ENCODE data around the gene TRPC3.

Gene TRPC3

GRCh38 chr4:121991968-121992367 lies 40.1 kb upstream of the TRPC3 start:
- no peak overlapping the region for H2BK120ac ChIP-seq (ENCODE audit: insufficient read depth, low read length, poor library complexity)
- H4K8ac ChIP-seq (ENCODE audit: low read depth, low read length) = no peak overlapping the region
- no peak overlapping the region for H3K14ac ChIP-seq (ENCODE audit: low read length)
- no peaks in the 10 kb centered on the region for H3K27me3 ChIP-seq (ENCODE audit: insufficient read depth, low read length)
- no peak overlapping the region for H4K91ac ChIP-seq (ENCODE audit: low read depth, low read length)
- DNase-seq = no peak
- no peak overlapping the region for H2BK5ac ChIP-seq (ENCODE audit: low read depth, low read length, poor library complexity)
- H3K4me1 ChIP-seq (ENCODE audit: control insufficient read depth in 1 of 2, insufficient read depth in 2 of 2, low read length in 2 of 2) = no peaks in the 10 kb centered on the region
- no peak overlapping the region for H3K18ac ChIP-seq (ENCODE audit: low read length)
- no peak overlapping the region for H2BK12ac ChIP-seq (ENCODE audit: low read length)
- H3K36me3 ChIP-seq (ENCODE audit: control insufficient read depth in 1 of 2, insufficient read depth in 2 of 2, low read length in 2 of 2) = no peaks in the 10 kb centered on the region
- H3K27ac ChIP-seq (ENCODE audit: low read depth, low read length) = no peak overlapping the region
- H3K79me2 ChIP-seq (ENCODE audit: control insufficient read depth, insufficient read depth, low read length, poor library complexity) = no peaks in the 10 kb centered on the region
- peak overlapping the region; percentile 75 for H3K23ac ChIP-seq (ENCODE audit: low read length)
- no peak overlapping the region for H2AFZ ChIP-seq (ENCODE audit: insufficient read depth, low read length, poor library complexity)
- no peak overlapping the region for H2AK5ac ChIP-seq (ENCODE audit: low read length)
- no peak overlapping the region for H4K12ac ChIP-seq (ENCODE audit: low read depth, low read length)
- no peaks in the 10 kb centered on the region for H3K9me3 ChIP-seq (ENCODE audit: insufficient read depth, low read depth, low read length)
- no peak overlapping the region for H3K4ac ChIP-seq (ENCODE audit: low read depth, low read length)
- H3K4me2 ChIP-seq (ENCODE audit: low read length) = no peak overlapping the region
- H3K79me1 ChIP-seq (ENCODE audit: low read length) = no peaks in the 10 kb centered on the region
- H3K9ac ChIP-seq (ENCODE audit: low read length) = no peak overlapping the region
- no peak overlapping the region for H3K4me3 ChIP-seq (ENCODE audit: low read depth, low read length)

- no peak overlapping the region for H3K14ac ChIP-seq (ENCODE audit: low read length)
- H2BK5ac ChIP-seq (ENCODE audit: low read depth, low read length, poor library complexity) = no peak overlapping the region
- no peak overlapping the region for H3K23ac ChIP-seq (ENCODE audit: low read length)
- H4K12ac ChIP-seq (ENCODE audit: low read depth, low read length) = no peak overlapping the region
- no peaks in the 10 kb centered on the region for H3K9me3 ChIP-seq (ENCODE audit: insufficient read depth, low read depth, low read length)
- no peaks in the 10 kb centered on the region for H3K27me3 ChIP-seq (ENCODE audit: insufficient read depth, low read length)
- H4K8ac ChIP-seq (ENCODE audit: low read depth, low read length) = no peak overlapping the region
- H3K18ac ChIP-seq (ENCODE audit: low read length) = no peak overlapping the region
- no peaks in the 10 kb centered on the region for H3K36me3 ChIP-seq (ENCODE audit: control insufficient read depth in 1 of 2, insufficient read depth in 2 of 2, low read length in 2 of 2)
- no peak overlapping the region for H4K91ac ChIP-seq (ENCODE audit: low read depth, low read length)
- WGBS (ENCODE audit: extremely low coverage, insufficient coverage, insufficient read length) = no CpG with 5 or more reads among the region's 6 CpGs
- H2BK12ac ChIP-seq (ENCODE audit: low read length) = no peak overlapping the region
- no peak overlapping the region for H3K27ac ChIP-seq (ENCODE audit: low read depth, low read length)
- H3K4me1 ChIP-seq (ENCODE audit: control insufficient read depth in 1 of 2, insufficient read depth in 2 of 2, low read length in 2 of 2) = no peaks in the 10 kb centered on the region
- H2AFZ ChIP-seq (ENCODE audit: insufficient read depth, low read length, poor library complexity) = no peak overlapping the region
- no peak overlapping the region for H2BK120ac ChIP-seq (ENCODE audit: insufficient read depth, low read length, poor library complexity)
- DNase-seq = no peak
- no peaks in the 10 kb centered on the region for H3K79me1 ChIP-seq (ENCODE audit: low read length)
- H3K4me2 ChIP-seq (ENCODE audit: low read length) = no peak overlapping the region
- H2AK5ac ChIP-seq (ENCODE audit: low read length) = no peak overlapping the region
- H3K9ac ChIP-seq (ENCODE audit: low read length) = no peak overlapping the region
- H3K4me3 ChIP-seq (ENCODE audit: low read depth, low read length) = no peak overlapping the region
- H3K79me2 ChIP-seq (ENCODE audit: control insufficient read depth, insufficient read depth, low read length, poor library complexity) = no peaks in the 10 kb centered on the region
- no peak overlapping the region for H3K4ac ChIP-seq (ENCODE audit: low read depth, low read length)
Measured at GRCh38 chr4:121990489-121990888, 38.6 kb upstream of the TRPC3 start.

DNA sequence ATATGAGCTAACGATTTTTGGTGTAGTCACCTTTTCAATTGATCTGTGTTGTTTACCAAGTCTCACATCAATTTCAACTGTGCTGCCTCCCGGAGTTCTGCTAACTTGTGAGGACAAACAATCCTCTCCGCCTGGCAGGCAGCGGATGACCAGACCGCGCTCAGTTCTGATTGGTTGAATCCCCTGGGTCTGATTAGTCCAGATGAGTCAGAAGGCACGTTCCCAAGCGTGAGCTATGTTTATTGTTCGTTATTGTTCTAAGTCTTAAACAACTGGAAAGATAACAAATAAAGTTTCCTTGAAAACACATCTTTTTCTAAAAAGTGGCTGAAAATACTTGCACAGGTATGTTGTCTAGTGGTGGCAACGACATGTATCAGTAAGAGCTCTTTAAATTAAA lies 37.9 kb upstream of the TRPC3 start:
- Histone ChIP-seq H3K9me3 (ENCODE audit: insufficient read depth, low read depth, low read length) (no peaks in the 10 kb centered on the region), H4K91ac (ENCODE audit: low read depth, low read length) (no peak overlapping the region), H2AK5ac (ENCODE audit: low read length) (no peak overlapping the region), H3K9ac (ENCODE audit: low read length) (peak overlapping the region; percentile 34), H2BK12ac (ENCODE audit: low read length) (no peak overlapping the region), H3K79me1 (ENCODE audit: low read length) (no peaks in the 10 kb centered on the region), H2AFZ (ENCODE audit: insufficient read depth, low read length, poor library complexity) (no peak overlapping the region), H3K4me1 (ENCODE audit: control insufficient read depth in 1 of 2, insufficient read depth in 2 of 2, low read length in 2 of 2) (no peaks in the 10 kb centered on the region), H3K18ac (ENCODE audit: low read length) (no peak overlapping the region), H4K12ac (ENCODE audit: low read depth, low read length) (no peak overlapping the region), H2BK120ac (ENCODE audit: insufficient read depth, low read length, poor library complexity) (no peak overlapping the region), H3K27ac (ENCODE audit: low read depth, low read length) (no peak overlapping the region), H3K4me2 (ENCODE audit: low read length) (no peak overlapping the region), H3K23ac (ENCODE audit: low read length) (no peak overlapping the region), H3K36me3 (ENCODE audit: control insufficient read depth in 1 of 2, insufficient read depth in 2 of 2, low read length in 2 of 2) (no peaks in the 10 kb centered on the region), H3K4me3 (ENCODE audit: low read depth, low read length) (no peak overlapping the region), H4K8ac (ENCODE audit: low read depth, low read length) (no peak overlapping the region), H2BK5ac (ENCODE audit: low read depth, low read length, poor library complexity) (no peak overlapping the region), H3K4ac (ENCODE audit: low read depth, low read length) (no peak overlapping the region), H3K79me2 (ENCODE audit: control insufficient read depth, insufficient read depth, low read length, poor library complexity) (no peaks in the 10 kb centered on the region), H3K27me3 (ENCODE audit: insufficient read depth, low read length) (no peaks in the 10 kb centered on the region), H3K14ac (ENCODE audit: low read length) (no peak overlapping the region)
- DNase-seq = peak in 1 of 2 donors; percentile 49
- WGBS (ENCODE audit: extremely low coverage, insufficient coverage, insufficient read length) = no CpG with 5 or more reads among the region's 10 CpGs

DNA sequence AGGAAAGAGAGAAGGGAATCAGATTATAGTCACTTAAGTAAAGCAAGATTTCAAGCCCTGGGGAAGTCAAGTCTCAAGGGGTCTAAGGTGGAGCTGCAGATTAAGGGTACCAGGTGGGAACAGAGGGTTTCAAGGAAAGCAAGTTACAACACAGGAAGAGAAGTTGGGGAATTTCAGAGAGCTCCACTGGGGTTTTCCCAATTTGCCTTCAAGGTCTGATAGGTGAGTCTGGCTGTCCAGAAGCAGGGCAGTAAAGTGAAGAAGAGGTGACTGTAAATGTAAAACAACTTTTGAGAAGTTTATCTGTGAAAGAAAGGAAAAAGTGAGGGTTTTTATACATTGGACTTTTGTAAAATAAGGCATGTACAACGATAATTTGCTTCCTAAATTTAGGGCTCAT lies 37.1 kb upstream of the TRPC3 start:
- Histone ChIP-seq H3K4ac (ENCODE audit: low read depth, low read length) (no peak overlapping the region), H3K23ac (ENCODE audit: low read length) (no peak overlapping the region), H3K18ac (ENCODE audit: low read length) (no peak overlapping the region), H3K9me3 (ENCODE audit: insufficient read depth, low read depth, low read length) (no peaks in the 10 kb centered on the region), H4K12ac (ENCODE audit: low read depth, low read length) (no peak overlapping the region), H3K9ac (ENCODE audit: low read length) (no peak overlapping the region), H3K14ac (ENCODE audit: low read length) (no peak overlapping the region), H3K27ac (ENCODE audit: low read depth, low read length) (no peak overlapping the region), H3K79me2 (ENCODE audit: control insufficient read depth, insufficient read depth, low read length, poor library complexity) (no peaks in the 10 kb centered on the region), H3K79me1 (ENCODE audit: low read length) (no peaks in the 10 kb centered on the region), H3K36me3 (ENCODE audit: control insufficient read depth in 1 of 2, insufficient read depth in 2 of 2, low read length in 2 of 2) (no peaks in the 10 kb centered on the region), H4K8ac (ENCODE audit: low read depth, low read length) (no peak overlapping the region), H3K4me1 (ENCODE audit: control insufficient read depth in 1 of 2, insufficient read depth in 2 of 2, low read length in 2 of 2) (no peaks in the 10 kb centered on the region), H2BK12ac (ENCODE audit: low read length) (no peak overlapping the region), H2BK120ac (ENCODE audit: insufficient read depth, low read length, poor library complexity) (no peak overlapping the region), H2AFZ (ENCODE audit: insufficient read depth, low read length, poor library complexity) (no peak overlapping the region), H2BK5ac (ENCODE audit: low read depth, low read length, poor library complexity) (no peak overlapping the region), H4K91ac (ENCODE audit: low read depth, low read length) (no peak overlapping the region), H3K4me3 (ENCODE audit: low read depth, low read length) (no peak overlapping the region), H3K4me2 (ENCODE audit: low read length) (no peak overlapping the region), H3K27me3 (ENCODE audit: insufficient read depth, low read length) (no peaks in the 10 kb centered on the region), H2AK5ac (ENCODE audit: low read length) (no peak overlapping the region)
- no CpG with 5 or more reads among the region's 1 CpG for WGBS (ENCODE audit: extremely low coverage, insufficient coverage, insufficient read length)
- DNase-seq = no peak

All from trophoblast cell (in vitro differentiated cells and primary cell).